EL (cell line): ENCODE data around the gene ANO4.
"Not testable (repeated sequence)": the region's sequence is repeated elsewhere in the genome, so short reads cannot be mapped to it uniquely, and the experiment has no call there.

ENCODE experiments used
- DNase-seq: peaks from one replicate; pipeline ENCODE4 v3.0.0-alpha.2; 2016

ANO4 gene

GRCh38 chr12:100955139-100955538 lies 160.6 kb downstream of the ANO4 start:
- DNase-seq = peak; percentile 78

GRCh38 chr12:100956311-100956852 lies 161.8 kb downstream of the ANO4 start:
- no peak for DNase-seq

- peak; percentile 58 for DNase-seq
Observed at GRCh38 chr12:100959481-100959880, 164.9 kb downstream of the ANO4 start.

- DNase-seq = no peak
Observed at GRCh38 chr12:100962086-100962712, 167.6 kb downstream of the ANO4 start.

GRCh38 chr12:100963381-100963780 lies 168.8 kb downstream of the ANO4 start:
- no peak for DNase-seq

- DNase-seq = no peak
Observed at GRCh38 chr12:100964028-100964427, 169.5 kb downstream of the ANO4 start.

GRCh38 chr12:100967189-100967588 lies 172.6 kb downstream of the ANO4 start:
- no peak for DNase-seq

- no peak for DNase-seq
Observed at GRCh38 chr12:100970894-100971293, 176.3 kb downstream of the ANO4 start.

GRCh38 chr12:100972121-100972520 lies 177.5 kb downstream of the ANO4 start:
- no peak for DNase-seq

- no peak for DNase-seq
Observed at GRCh38 chr12:100974341-100974740, 179.8 kb downstream of the ANO4 start.

GRCh38 chr12:100974747-100975146 lies 180.2 kb downstream of the ANO4 start:
- DNase-seq = no peak

- no peak for DNase-seq
Observed at GRCh38 chr12:100976735-100977134, 182.2 kb downstream of the ANO4 start.

- no peak for DNase-seq
Observed at GRCh38 chr12:100980856-100981255, 186.3 kb downstream of the ANO4 start.

GRCh38 chr12:100982511-100983183 lies 188.1 kb downstream of the ANO4 start:
- no peak for DNase-seq

- DNase-seq = no peak
Observed at GRCh38 chr12:100984796-100985195, 190.2 kb downstream of the ANO4 start.

- DNase-seq = peak; percentile 22
Observed at GRCh38 chr12:100986595-100987547, 192.3 kb downstream of the ANO4 start.

- peak; percentile 69 for DNase-seq
Observed at GRCh38 chr12:100987552-100988521, 193.3 kb downstream of the ANO4 start.

- not testable (repeated sequence) for DNase-seq
Observed at GRCh38 chr12:100989509-100989908, 194.9 kb downstream of the ANO4 start.

- no peak for DNase-seq
Observed at GRCh38 chr12:100991102-100991501, 196.5 kb downstream of the ANO4 start.

- no peak for DNase-seq
Observed at GRCh38 chr12:100992194-100992593, 197.6 kb downstream of the ANO4 start.

GRCh38 chr12:100993916-100994450 lies 199.4 kb downstream of the ANO4 start:
- no peak for DNase-seq

GRCh38 chr12:100995201-100995600 lies 200.6 kb downstream of the ANO4 start:
- peak; percentile 28 for DNase-seq
